Adipose tissue (tissue), 3 donors: ENCODE results near the gene S100A8. TPM values are rescaled to one million over a fixed set of nuclear protein-coding genes. Genes with fewer than 3 reads are reported as not detected.

Experiments used
- H3K27ac ChIP-seq: one replicate; pipeline ENCODE4 v1.5.1; 2013; ENCODE audit warnings: low read depth, low read length
- WGBS, 3 donors: extraction: QIAGEN DNeasy Blood & Tissue Kit; methylation state at CpG; one replicate each; pipeline ENCODE4 v1.1.7; 2013; 5-methylcytosine and 5-hydroxymethylcytosine counted together
- polyA plus RNA-seq, 3 donors: library from polyadenylated mRNA; stranded (reverse); fragments of 200-250 nt; gene quantifications; one replicate each; pipeline ENCODE4 v1.2.3, GENCODE V29; 2013
- donor health status: healthy with polysubstance abuse.
- donor health status: Bipolar disorder and iron deficiency.
- donor health status: healthy.

S100A8 gene
- polyA plus RNA-seq: 1,000 to 10,000 TPM in 2 of 3 donors, 10 to 100 TPM in 1; 51.8 to 2,570 (median 1,218) TPM

GRCh38 chr1:153390938-153391710, at the start of gene S100A8:
S100A8 (minus strand) TSS chr1:153391073; CDS start chr1:153390535, 538 bp downstream.
- peak within 1 kb of the TSS; percentile 43 for H3K27ac ChIP-seq
- 49 to 64% (median 50%) methylated on average over 7 of the region's 7 CpGs for WGBS, 3 donors

- H3K27ac ChIP-seq: no peak overlapping the region
Measured at GRCh38 chr1:153439273-153439672, 48.4 kb upstream of the S100A8 start.

- H3K27ac ChIP-seq: no peak overlapping the region
- WGBS, 3 donors: 61 to 74% (median 66%) methylated on average over 7 of the region's 7 CpGs
Measured at GRCh38 chr1:153438599-153438998, 47.7 kb upstream of the S100A8 start.

- WGBS, 3 donors: 81 to 99% (median 88%) methylated on average over 4 of the region's 4 CpGs
- no peak overlapping the region for H3K27ac ChIP-seq
Measured at GRCh38 chr1:153437236-153437635, 46.4 kb upstream of the S100A8 start.

GRCh38 chr1:153434746-153435455, 44.0 kb upstream of the S100A8 start:
- H3K27ac ChIP-seq: no peak overlapping the region
- WGBS, 3 donors: 72 to 81% (median 80%) methylated on average over 11 of the region's 11 CpGs

- H3K27ac ChIP-seq: no peak overlapping the region
- WGBS, 3 donors: 64 to 69% (median 67%) methylated on average over 9 of the region's 9 CpGs
Measured at GRCh38 chr1:153432874-153433681, 42.2 kb upstream of the S100A8 start.

- no peak overlapping the region for H3K27ac ChIP-seq
- 56 to 76% (median 67%) methylated on average over 4 of the region's 4 CpGs for WGBS, 3 donors
Measured at GRCh38 chr1:153431928-153432327, 41.1 kb upstream of the S100A8 start.

GRCh38 chr1:153431427-153431826, 40.6 kb upstream of the S100A8 start:
- H3K27ac ChIP-seq: no peak overlapping the region
- WGBS, 3 donors: 62 to 82% (median 81%) methylated on average over 3 of the region's 3 CpGs

GRCh38 chr1:153431002-153431401, 40.1 kb upstream of the S100A8 start:
- no peak overlapping the region for H3K27ac ChIP-seq
- WGBS, 3 donors: 80 to 87% (median 86%) methylated on average over 17 of the region's 17 CpGs

- WGBS, 3 donors: 73 to 83% (median 79%) methylated on average over 3 of the region's 3 CpGs
Measured at GRCh38 chr1:153430561-153430960, 39.7 kb upstream of the S100A8 start.

GRCh38 chr1:153430166-153430553, 39.3 kb upstream of the S100A8 start:
- H3K27ac ChIP-seq: no peak overlapping the region
- 57 to 89% (median 83%) methylated on average over 2 of the region's 2 CpGs for WGBS, 3 donors

More at GRCh38 chr1:153430561-153430960, 39.7 kb upstream of the S100A8 start:
- no peak overlapping the region for H3K27ac ChIP-seq

GRCh38 chr1:153429266-153430165, 38.6 kb upstream of the S100A8 start:
- 63 to 75% (median 74%) methylated on average over 7 of the region's 7 CpGs for WGBS, 3 donors
- H3K27ac ChIP-seq: no peak overlapping the region

- H3K27ac ChIP-seq: no peak overlapping the region
- 33 to 56% (median 54%) methylated on average over 6 of the region's 6 CpGs for WGBS, 3 donors
Measured at GRCh38 chr1:153428791-153429190, 37.9 kb upstream of the S100A8 start.

- H3K27ac ChIP-seq: no peak overlapping the region
- 65 to 80% (median 80%) methylated on average over 12 of the region's 12 CpGs for WGBS, 3 donors
Measured at GRCh38 chr1:153428073-153428638, 37.3 kb upstream of the S100A8 start.

- WGBS, 3 donors: 22 to 38% (median 36%) methylated on average over 1 of the region's 1 CpG
- no peak overlapping the region for H3K27ac ChIP-seq
Measured at GRCh38 chr1:153426809-153427208, 35.9 kb upstream of the S100A8 start.

- H3K27ac ChIP-seq: no peak overlapping the region
- 4 to 7% (median 6%) methylated on average over 6 of the region's 6 CpGs for WGBS, 3 donors
Measured at GRCh38 chr1:153422450-153423068, 31.7 kb upstream of the S100A8 start.

GRCh38 chr1:153420306-153420705, 29.4 kb upstream of the S100A8 start:
- WGBS, 3 donors: 62 to 73% (median 68%) methylated on average over 2 of the region's 2 CpGs
- no peak overlapping the region for H3K27ac ChIP-seq
